HG02981 (cell line): Measurements from ENCODE around the gene AASDH.

ENCODE experiments used
- ATAC-seq: cut with Tn5 transposase; IDR thresholded peaks from one replicate; pipeline ENCODE4 v1.9.1; 2021; ENCODE audit warnings: mild to moderate bottlenecking, moderate library complexity; ENCODE audit not compliant: unreplicated experiment

AASDH gene

DNA sequence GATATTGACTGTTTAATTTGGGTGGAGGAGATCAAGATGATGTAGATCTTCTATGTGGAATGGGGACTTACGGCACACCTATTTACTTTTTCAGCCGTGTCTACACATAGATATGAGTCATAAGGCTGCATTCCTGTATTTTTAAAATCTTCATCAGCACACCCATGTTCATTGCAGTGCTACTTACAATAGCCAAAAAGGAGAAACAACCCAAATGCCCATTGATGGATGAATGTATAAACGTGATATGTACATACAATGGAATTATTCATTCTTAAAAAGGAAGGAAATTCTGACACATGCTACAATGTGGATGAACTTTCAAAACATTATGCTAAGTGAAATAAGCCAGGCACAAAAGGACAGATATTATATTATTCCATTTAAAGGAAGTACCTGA lies 98.6 kb downstream of the AASDH start:
- ATAC-seq, result no peak
